Peyer's patch (tissue), 4 donors: ENCODE measurements around the gene ZNF507.

Experiments used
- POLR2A ChIP-seq, 2 donors: fragments of 450-650 bp; IDR thresholded peaks; one replicate each; pipeline ENCODE4 v1.5.1; 2017; ENCODE audit warnings: antibody characterized with exemption in 2 of 2, mild to moderate bottlenecking in 2 of 2, moderate library complexity in 2 of 2
- TF ChIP-seq, protein P1 (sequence below), 6 experiments: fragments of 450-650 bp in 4 of 6; fragments of 200-600 bp in 2 of 6; sonication (generic) in 1 of 6; IDR thresholded peaks; one replicate each; pipeline ENCODE4 v1.5.1; 2017 to 2019; ENCODE audit warnings: antibody characterized with exemption in 6 of 6, mild to moderate bottlenecking in 3 of 6, moderate library complexity in 1 of 6

DNA sequence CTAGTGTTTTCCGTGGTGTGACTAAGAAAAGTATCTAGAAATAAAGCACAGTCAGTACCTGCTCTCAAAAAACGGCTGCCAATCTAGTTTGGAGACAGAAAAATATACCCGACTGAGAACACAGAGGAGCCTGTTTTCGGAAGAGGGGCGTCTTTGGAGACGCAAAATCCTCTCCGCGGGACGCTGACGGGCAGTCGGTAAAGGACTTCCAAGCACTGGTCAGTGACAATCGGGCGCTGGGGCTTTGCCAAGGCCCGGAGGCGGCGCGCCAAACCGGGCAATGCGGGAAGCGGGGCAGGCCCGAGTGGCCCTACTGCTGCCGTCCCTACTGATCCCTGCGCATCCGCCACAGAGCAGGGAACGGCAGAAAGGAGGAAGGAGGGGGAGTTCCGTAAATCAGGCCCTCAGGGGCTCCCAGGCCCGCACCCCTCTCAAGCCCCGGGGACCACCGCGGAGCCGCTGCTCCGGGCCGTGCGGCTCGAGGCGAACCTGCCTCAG lies 59.6 kb downstream of the ZNF507 start:
- TF ChIP-seq POLR2A (IDR thresholded peaks at IDR 0.05): no peak
- TF ChIP-seq, protein P1, sequence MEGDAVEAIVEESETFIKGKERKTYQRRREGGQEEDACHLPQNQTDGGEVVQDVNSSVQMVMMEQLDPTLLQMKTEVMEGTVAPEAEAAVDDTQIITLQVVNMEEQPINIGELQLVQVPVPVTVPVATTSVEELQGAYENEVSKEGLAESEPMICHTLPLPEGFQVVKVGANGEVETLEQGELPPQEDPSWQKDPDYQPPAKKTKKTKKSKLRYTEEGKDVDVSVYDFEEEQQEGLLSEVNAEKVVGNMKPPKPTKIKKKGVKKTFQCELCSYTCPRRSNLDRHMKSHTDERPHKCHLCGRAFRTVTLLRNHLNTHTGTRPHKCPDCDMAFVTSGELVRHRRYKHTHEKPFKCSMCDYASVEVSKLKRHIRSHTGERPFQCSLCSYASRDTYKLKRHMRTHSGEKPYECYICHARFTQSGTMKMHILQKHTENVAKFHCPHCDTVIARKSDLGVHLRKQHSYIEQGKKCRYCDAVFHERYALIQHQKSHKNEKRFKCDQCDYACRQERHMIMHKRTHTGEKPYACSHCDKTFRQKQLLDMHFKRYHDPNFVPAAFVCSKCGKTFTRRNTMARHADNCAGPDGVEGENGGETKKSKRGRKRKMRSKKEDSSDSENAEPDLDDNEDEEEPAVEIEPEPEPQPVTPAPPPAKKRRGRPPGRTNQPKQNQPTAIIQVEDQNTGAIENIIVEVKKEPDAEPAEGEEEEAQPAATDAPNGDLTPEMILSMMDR (IDR thresholded peaks at IDR 0.05): no peak
